Measurements from ENCODE around the gene DACT3.

The DACT3 gene

GRCh38 chr19:46609511-46610412 is 51.2 kb downstream of the DACT3 start:
- no peak for DNase-seq

- DNase-seq, result no peak
These were observed 52.2 kb downstream of the DACT3 start for GRCh38 chr19:46608581-46609345.

- no peak for DNase-seq
These were observed 52.8 kb downstream of the DACT3 start for GRCh38 chr19:46608178-46608577.

- DNase-seq, result peak; percentile 67
These were observed 53.5 kb downstream of the DACT3 start for GRCh38 chr19:46607448-46607841.

GRCh38 chr19:46606681-46607447 is 54.1 kb downstream of the DACT3 start:
- no peak for DNase-seq

- DNase-seq, result no peak
These were observed 55.0 kb downstream of the DACT3 start for GRCh38 chr19:46606019-46606418.

- no peak for DNase-seq
These were observed 55.6 kb downstream of the DACT3 start for GRCh38 chr19:46605356-46605821.

- DNase-seq, result no peak
These were observed 56.1 kb downstream of the DACT3 start for GRCh38 chr19:46604781-46605355.

GRCh38 chr19:46603752-46604231 is 57.2 kb downstream of the DACT3 start:
- no peak for DNase-seq

- no peak for DNase-seq
These were observed 57.8 kb downstream of the DACT3 start for GRCh38 chr19:46603195-46603637.

GRCh38 chr19:46602392-46603194 is 58.4 kb downstream of the DACT3 start:
- no peak for DNase-seq

GRCh38 chr19:46601318-46602224 is 59.4 kb downstream of the DACT3 start, which contains the start of gene CALM3:
CALM3 (plus strand) TSS chr19:46601330; CDS start chr19:46601435, 105 bp downstream.
- DNase-seq, result no peak

- peak; percentile 93 for DNase-seq
These were observed 60.3 kb downstream of the DACT3 start for GRCh38 chr19:46600384-46601317.

- DNase-seq, result no peak
These were observed 61.1 kb downstream of the DACT3 start for GRCh38 chr19:46599716-46600373.

- no peak for DNase-seq
These were observed 62.5 kb downstream of the DACT3 start for GRCh38 chr19:46598372-46598917.

Measured in NCI-H446 treated with DMSO at 0.1 percent for 48 hours (cell line).